GM12864 (cell line): ENCODE data around the gene OPCML.

Source experiments
- DNase-seq: peaks from one replicate; pipeline ENCODE4 v3.0.0-alpha.2; 2011; ENCODE audit warnings: low read depth
- H3K4me3 ChIP-seq: 2 replicates; pipeline ENCODE4 v1.5.1; 2011; ENCODE audit warnings: mild to moderate bottlenecking, low read depth, low read length, control low read depth
- TF ChIP-seq, protein P1 (sequence below): IDR thresholded peaks from 2 replicates; pipeline ENCODE4 v1.5.1; 2011; ENCODE audit warnings: low read depth, mild to moderate bottlenecking, moderate library complexity, low read length, control low read depth, inconsistent platforms; ENCODE audit errors: missing control alignments

Gene OPCML

DNA sequence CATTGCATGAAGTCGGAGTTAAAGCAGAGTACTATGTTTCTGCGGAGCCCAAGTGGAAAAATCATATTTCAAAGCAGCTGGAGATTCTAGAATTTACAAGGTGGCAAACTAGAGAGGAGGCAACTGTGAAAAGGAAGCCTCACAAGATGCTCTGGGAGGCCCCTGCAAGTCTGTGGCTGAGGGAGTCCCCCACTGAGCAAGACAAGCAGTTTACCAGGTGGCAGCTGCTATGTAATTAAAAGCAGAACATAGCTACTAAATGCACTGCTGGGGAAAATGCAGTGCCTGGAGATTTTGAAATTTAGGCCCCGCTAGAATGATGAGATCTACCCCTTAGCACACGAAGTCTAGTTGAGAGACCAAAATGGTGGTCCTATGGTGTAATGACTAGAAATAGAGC is 728.0 kb downstream of the OPCML start:
- no peak overlapping the region for H3K4me3 ChIP-seq
- TF ChIP-seq, protein P1, sequence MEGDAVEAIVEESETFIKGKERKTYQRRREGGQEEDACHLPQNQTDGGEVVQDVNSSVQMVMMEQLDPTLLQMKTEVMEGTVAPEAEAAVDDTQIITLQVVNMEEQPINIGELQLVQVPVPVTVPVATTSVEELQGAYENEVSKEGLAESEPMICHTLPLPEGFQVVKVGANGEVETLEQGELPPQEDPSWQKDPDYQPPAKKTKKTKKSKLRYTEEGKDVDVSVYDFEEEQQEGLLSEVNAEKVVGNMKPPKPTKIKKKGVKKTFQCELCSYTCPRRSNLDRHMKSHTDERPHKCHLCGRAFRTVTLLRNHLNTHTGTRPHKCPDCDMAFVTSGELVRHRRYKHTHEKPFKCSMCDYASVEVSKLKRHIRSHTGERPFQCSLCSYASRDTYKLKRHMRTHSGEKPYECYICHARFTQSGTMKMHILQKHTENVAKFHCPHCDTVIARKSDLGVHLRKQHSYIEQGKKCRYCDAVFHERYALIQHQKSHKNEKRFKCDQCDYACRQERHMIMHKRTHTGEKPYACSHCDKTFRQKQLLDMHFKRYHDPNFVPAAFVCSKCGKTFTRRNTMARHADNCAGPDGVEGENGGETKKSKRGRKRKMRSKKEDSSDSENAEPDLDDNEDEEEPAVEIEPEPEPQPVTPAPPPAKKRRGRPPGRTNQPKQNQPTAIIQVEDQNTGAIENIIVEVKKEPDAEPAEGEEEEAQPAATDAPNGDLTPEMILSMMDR = no peak
- no peak for DNase-seq

- TF ChIP-seq, protein P1 = no peak
- no peak overlapping the region for H3K4me3 ChIP-seq
- DNase-seq = no peak
These were observed 728.9 kb downstream of the OPCML start for GRCh38 chr11:132803436-132803835.

GRCh38 chr11:132802947-132803346 is 729.4 kb downstream of the OPCML start:
- H3K4me3 ChIP-seq = no peak overlapping the region
- DNase-seq = no peak
- TF ChIP-seq, protein P1 = no peak

- H3K4me3 ChIP-seq = no peak overlapping the region
- no peak for DNase-seq
- TF ChIP-seq, protein P1 = no peak
These were observed 738.5 kb downstream of the OPCML start for GRCh38 chr11:132793831-132794230.

- DNase-seq = no peak
- TF ChIP-seq, protein P1 = no peak
- no peak overlapping the region for H3K4me3 ChIP-seq
These were observed 739.8 kb downstream of the OPCML start for GRCh38 chr11:132792341-132793140.

- TF ChIP-seq, protein P1 = no peak
These were observed 741.3 kb downstream of the OPCML start for GRCh38 chr11:132790971-132791370.

DNA sequence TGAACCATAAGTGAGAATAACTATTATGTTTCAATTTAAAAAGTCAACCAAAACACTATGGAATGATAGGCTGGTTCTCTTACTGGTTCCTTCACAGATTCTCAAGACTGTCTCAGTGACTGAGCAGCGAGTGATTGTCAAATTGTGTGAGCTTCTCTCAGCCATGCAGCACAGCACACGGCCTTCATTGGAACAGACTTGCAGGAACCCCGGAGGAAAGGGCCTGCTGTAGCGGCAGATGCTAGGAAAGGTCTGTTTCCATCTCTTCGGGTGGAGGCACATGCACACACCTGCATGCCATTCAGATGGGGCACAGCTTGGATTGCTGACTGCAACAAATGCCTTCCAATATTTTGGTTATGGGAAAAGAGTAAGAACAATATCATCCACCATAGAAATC is 741.8 kb downstream of the OPCML start:
- TF ChIP-seq, protein P1 = no peak
- no peak for DNase-seq
- no peak overlapping the region for H3K4me3 ChIP-seq

More at GRCh38 chr11:132790971-132791370, 741.3 kb downstream of the OPCML start:
- no peak overlapping the region for H3K4me3 ChIP-seq
- DNase-seq = no peak
